ENCODE data around the gene DLEC1. TPM values are rescaled to one million over a fixed set of nuclear protein-coding genes. Genes with fewer than 3 reads are reported as not detected.

DLEC1 gene
- polyA plus RNA-seq, 2 of the 4 experiments (the other 2 are of a cell fraction): 0.10 TPM; not detected in 1

GRCh38 chr3:38133209-38133556 lies 94.2 kb downstream of the DLEC1 start:
- Histone ChIP-seq H3K9me3 (no peaks in the 10 kb centered on the region), H3K27ac (no peak overlapping the region), H3K4me2 (0 out of 3 replicates have a peak overlapping the region, but pooled peaks have one; percentile 9), H3K4me3 (no peak overlapping the region), H3K4me1 (peaks cover 27% of the 10 kb centered on the region)
- ATAC-seq: no peak
- 83% methylated on average over 3 of the region's 3 CpGs for WGBS (ENCODE audit: missing lambda C conversion rate)
- ChIA-PET POLR2A (interaction anchor here (1.4 kb wide), 1 partner anchor 32 kb away, joined by 4 read pairs; the partner anchor contains the start of gene OXSR1), CTCF (interaction anchor here (1.0 to 3.7 kb wide), 6 partner anchors 10 to 213 kb away, joined by 3 to 12 read pairs (median 4); partner anchors contain the start of gene XYLB)
- no peak for FAIRE-seq
- no peak for DNase-seq (ENCODE audit: low read depth in 1 of 2, low spot score in 1 of 2)
- TF ChIP-seq HES2 (IDR thresholded peaks at IDR 0.05): no peak
- no peak for TF ChIP-seq HOXB5 (CRISPR knock-in tag; IDR thresholded peaks at IDR 0.05)
- no peak for TF ChIP-seq MAX (IDR thresholded peaks at IDR 0.05)
- no peak for TF ChIP-seq REST (IDR thresholded peaks at IDR 0.05)
- no peak for TF ChIP-seq ZFP36 (IDR thresholded peaks at IDR 0.05; ENCODE audit: borderline replicate concordance, partially characterized antibody)
- TF ChIP-seq EP300 (IDR thresholded peaks at IDR 0.05): no peak
- TF ChIP-seq KDM1A (IDR thresholded peaks at IDR 0.05; ENCODE audit: low read depth): no peak
- no peak for TF ChIP-seq CBX8 (IDR thresholded peaks at IDR 0.05)
- no peak for TF ChIP-seq JUN (IDR thresholded peaks at IDR 0.05)
- TF ChIP-seq FOSL2 (IDR thresholded peaks at IDR 0.05): no peak
- TF ChIP-seq FOSL2 (CRISPR knock-in tag; IDR thresholded peaks at IDR 0.05): no peak
- TF ChIP-seq, protein P1, sequence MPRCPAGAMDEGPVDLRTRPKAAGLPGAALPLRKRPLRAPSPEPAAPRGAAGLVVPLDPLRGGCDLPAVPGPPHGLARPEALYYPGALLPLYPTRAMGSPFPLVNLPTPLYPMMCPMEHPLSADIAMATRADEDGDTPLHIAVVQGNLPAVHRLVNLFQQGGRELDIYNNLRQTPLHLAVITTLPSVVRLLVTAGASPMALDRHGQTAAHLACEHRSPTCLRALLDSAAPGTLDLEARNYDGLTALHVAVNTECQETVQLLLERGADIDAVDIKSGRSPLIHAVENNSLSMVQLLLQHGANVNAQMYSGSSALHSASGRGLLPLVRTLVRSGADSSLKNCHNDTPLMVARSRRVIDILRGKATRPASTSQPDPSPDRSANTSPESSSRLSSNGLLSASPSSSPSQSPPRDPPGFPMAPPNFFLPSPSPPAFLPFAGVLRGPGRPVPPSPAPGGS (IDR thresholded peaks at IDR 0.05): no peak
- no peak for TF ChIP-seq RAD21 (conservative IDR thresholded peaks at IDR 0.05 in 1 of 2, IDR thresholded peaks at IDR 0.05 in 1 of 2)
- no peak for TF ChIP-seq SMC3 (IDR thresholded peaks at IDR 0.05)
- no peak for TF ChIP-seq BHLHE40 (IDR thresholded peaks at IDR 0.05; ENCODE audit: low read depth, low read length)
- no peak for TF ChIP-seq POLR2AphosphoS2 (conservative IDR thresholded peaks at IDR 0.05; ENCODE audit: low read length)
- no peak for TF ChIP-seq ZC3H11A (IDR thresholded peaks at IDR 0.05)
- TF ChIP-seq PBX3 (IDR thresholded peaks at IDR 0.05): no peak
- no peak for TF ChIP-seq RFX5 (IDR thresholded peaks at IDR 0.05)
- no peak for TF ChIP-seq KDM5A (IDR thresholded peaks at IDR 0.05)

Measured in A549 (cell line).